HCT116 (cell line): ENCODE data around the gene PTPN23.

Experiments
- CEBPB ChIP-seq: IDR thresholded peaks from 2 replicates; pipeline ENCODE4 v1.6.1; 2012; ENCODE audit warnings: low read depth
- EZH2 ChIP-seq: fragments of 200-600 bp; sonication (generic); IDR thresholded peaks from 2 replicates; pipeline ENCODE4 v1.6.1; 2017; ENCODE audit warnings: antibody characterized with exemption, mixed run types
- EZH2phosphoT487 ChIP-seq: fragments of 200-600 bp; IDR thresholded peaks from 2 replicates; pipeline ENCODE4 v1.6.1; 2018; ENCODE audit warnings: antibody characterized with exemption, borderline replicate concordance
- POLR2A ChIP-seq: IDR thresholded peaks from 2 replicates; pipeline ENCODE4 v1.7.0; 2011; ENCODE audit warnings: borderline replicate concordance; ENCODE audit not compliant: insufficient read depth, insufficient read length; ENCODE audit errors: extremely low read depth
- POLR2AphosphoS5 ChIP-seq: IDR thresholded peaks from 2 replicates; pipeline ENCODE4 v1.6.1; 2011; ENCODE audit warnings: mild to moderate bottlenecking, low read depth, low read length, moderate library complexity
- RAD21 ChIP-seq: IDR thresholded peaks from 2 replicates; pipeline ENCODE4 v1.6.1; 2012; ENCODE audit warnings: low read depth, mild to moderate bottlenecking
- TCF7L2 ChIP-seq: IDR thresholded peaks from 2 replicates; pipeline ENCODE4 v1.7.0; 2011; ENCODE audit warnings: borderline replicate concordance, inconsistent platforms; ENCODE audit not compliant: insufficient read depth, insufficient read length; ENCODE audit errors: extremely low read depth
- YY1 ChIP-seq: IDR thresholded peaks from 2 replicates; pipeline ENCODE4 v1.6.1; 2011; ENCODE audit warnings: low read length, low read depth, moderate library complexity, mild to moderate bottlenecking; ENCODE audit not compliant: insufficient replicate concordance; ENCODE audit errors: extremely low read depth
- ZNF274 ChIP-seq: fragments of 200-500 bp; sonication (Bioruptor generic); IDR thresholded peaks from 2 replicates; pipeline ENCODE4 v1.6.1; 2014; ENCODE audit warnings: mild to moderate bottlenecking, low read depth, low read length, inconsistent platforms
- TF ChIP-seq, protein P1 (sequence below), 3 experiments: fragments of 200-600 bp in 1 of 3; sonication (generic) in 1 of 3; IDR thresholded peaks in 2 of 3; conservative IDR thresholded peaks in 1 of 3; 2 replicates each; pipeline ENCODE4 v1.5.1; 2012 to 2017; ENCODE audit warnings: low read depth in 2 of 3, low read length in 2 of 3, antibody characterized with exemption in 1 of 3, borderline replicate concordance in 1 of 3, control low read depth in 1 of 3, mild to moderate bottlenecking in 1 of 3, mixed read lengths in 1 of 3, mixed run types in 1 of 3, moderate library complexity in 1 of 3; ENCODE audit not compliant: insufficient read depth in 1 of 3
- TF ChIP-seq, protein P2 (sequence below): IDR thresholded peaks from 2 replicates; pipeline ENCODE4 v1.6.1; 2012
- TF ChIP-seq, protein P3 (sequence below): IDR thresholded peaks from 2 replicates; pipeline ENCODE4 v1.6.1; 2012; ENCODE audit warnings: low read depth
- TF ChIP-seq, protein P4 (sequence below): IDR thresholded peaks from 2 replicates; pipeline ENCODE4 v1.6.1; 2012

DNA sequence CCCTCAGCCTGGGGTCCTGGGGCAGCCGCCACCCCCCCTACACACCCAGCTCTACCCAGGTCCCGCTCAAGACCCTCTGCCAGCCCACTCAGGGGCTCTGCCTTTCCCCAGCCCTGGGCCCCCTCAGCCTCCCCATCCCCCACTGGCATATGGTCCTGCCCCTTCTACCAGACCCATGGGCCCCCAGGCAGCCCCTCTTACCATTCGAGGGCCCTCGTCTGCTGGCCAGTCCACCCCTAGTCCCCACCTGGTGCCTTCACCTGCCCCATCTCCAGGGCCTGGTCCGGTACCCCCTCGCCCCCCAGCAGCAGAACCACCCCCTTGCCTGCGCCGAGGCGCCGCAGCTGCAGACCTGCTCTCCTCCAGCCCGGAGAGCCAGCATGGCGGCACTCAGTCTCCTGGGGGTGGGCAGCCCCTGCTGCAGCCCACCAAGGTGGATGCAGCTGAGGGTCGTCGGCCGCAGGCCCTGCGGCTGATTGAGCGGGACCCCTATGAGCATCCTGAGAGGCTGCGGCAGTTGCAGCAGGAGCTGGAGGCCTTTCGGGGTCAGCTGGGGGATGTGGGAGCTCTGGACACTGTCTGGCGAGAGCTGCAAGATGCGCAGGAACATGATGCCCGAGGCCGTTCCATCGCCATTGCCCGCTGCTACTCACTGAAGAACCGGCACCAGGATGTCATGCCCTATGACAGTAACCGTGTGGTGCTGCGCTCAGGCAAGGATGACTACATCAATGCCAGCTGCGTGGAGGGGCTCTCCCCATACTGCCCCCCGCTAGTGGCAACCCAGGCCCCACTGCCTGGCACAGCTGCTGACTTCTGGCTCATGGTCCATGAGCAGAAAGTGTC lies 30.2 kb downstream of the PTPN23 start:
- TF ChIP-seq YY1 (no peak), EZH2 (no peak), POLR2A (no peak), CEBPB (no peak), ZNF274 (no peak), TCF7L2 (no peak), RAD21 (no peak), POLR2AphosphoS5 (no peak), EZH2phosphoT487 (no peak)
- TF ChIP-seq, protein P1, sequence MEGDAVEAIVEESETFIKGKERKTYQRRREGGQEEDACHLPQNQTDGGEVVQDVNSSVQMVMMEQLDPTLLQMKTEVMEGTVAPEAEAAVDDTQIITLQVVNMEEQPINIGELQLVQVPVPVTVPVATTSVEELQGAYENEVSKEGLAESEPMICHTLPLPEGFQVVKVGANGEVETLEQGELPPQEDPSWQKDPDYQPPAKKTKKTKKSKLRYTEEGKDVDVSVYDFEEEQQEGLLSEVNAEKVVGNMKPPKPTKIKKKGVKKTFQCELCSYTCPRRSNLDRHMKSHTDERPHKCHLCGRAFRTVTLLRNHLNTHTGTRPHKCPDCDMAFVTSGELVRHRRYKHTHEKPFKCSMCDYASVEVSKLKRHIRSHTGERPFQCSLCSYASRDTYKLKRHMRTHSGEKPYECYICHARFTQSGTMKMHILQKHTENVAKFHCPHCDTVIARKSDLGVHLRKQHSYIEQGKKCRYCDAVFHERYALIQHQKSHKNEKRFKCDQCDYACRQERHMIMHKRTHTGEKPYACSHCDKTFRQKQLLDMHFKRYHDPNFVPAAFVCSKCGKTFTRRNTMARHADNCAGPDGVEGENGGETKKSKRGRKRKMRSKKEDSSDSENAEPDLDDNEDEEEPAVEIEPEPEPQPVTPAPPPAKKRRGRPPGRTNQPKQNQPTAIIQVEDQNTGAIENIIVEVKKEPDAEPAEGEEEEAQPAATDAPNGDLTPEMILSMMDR (IDR thresholded peaks at IDR 0.05 in 2 of 3, conservative IDR thresholded peaks at IDR 0.05 in 1 of 3; ENCODE audit: borderline replicate concordance in 1 of 3, insufficient read depth in 1 of 3, low read depth in 2 of 3, low read length in 2 of 3) = no peak
- TF ChIP-seq, protein P2, sequence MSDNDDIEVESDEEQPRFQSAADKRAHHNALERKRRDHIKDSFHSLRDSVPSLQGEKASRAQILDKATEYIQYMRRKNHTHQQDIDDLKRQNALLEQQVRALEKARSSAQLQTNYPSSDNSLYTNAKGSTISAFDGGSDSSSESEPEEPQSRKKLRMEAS = no peak
- TF ChIP-seq, protein P3, sequence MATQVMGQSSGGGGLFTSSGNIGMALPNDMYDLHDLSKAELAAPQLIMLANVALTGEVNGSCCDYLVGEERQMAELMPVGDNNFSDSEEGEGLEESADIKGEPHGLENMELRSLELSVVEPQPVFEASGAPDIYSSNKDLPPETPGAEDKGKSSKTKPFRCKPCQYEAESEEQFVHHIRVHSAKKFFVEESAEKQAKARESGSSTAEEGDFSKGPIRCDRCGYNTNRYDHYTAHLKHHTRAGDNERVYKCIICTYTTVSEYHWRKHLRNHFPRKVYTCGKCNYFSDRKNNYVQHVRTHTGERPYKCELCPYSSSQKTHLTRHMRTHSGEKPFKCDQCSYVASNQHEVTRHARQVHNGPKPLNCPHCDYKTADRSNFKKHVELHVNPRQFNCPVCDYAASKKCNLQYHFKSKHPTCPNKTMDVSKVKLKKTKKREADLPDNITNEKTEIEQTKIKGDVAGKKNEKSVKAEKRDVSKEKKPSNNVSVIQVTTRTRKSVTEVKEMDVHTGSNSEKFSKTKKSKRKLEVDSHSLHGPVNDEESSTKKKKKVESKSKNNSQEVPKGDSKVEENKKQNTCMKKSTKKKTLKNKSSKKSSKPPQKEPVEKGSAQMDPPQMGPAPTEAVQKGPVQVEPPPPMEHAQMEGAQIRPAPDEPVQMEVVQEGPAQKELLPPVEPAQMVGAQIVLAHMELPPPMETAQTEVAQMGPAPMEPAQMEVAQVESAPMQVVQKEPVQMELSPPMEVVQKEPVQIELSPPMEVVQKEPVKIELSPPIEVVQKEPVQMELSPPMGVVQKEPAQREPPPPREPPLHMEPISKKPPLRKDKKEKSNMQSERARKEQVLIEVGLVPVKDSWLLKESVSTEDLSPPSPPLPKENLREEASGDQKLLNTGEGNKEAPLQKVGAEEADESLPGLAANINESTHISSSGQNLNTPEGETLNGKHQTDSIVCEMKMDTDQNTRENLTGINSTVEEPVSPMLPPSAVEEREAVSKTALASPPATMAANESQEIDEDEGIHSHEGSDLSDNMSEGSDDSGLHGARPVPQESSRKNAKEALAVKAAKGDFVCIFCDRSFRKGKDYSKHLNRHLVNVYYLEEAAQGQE = no peak
- TF ChIP-seq, protein P4, sequence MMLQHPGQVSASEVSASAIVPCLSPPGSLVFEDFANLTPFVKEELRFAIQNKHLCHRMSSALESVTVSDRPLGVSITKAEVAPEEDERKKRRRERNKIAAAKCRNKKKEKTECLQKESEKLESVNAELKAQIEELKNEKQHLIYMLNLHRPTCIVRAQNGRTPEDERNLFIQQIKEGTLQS = no peak
